Loucy (cell line): ENCODE data around the gene CCDC187.
"Not testable (repeated sequence)": the region's sequence is repeated elsewhere in the genome, so short reads cannot be mapped to it uniquely, and the experiment has no call there.

ENCODE experiments used
- CTCF ChIP-seq: fragments of 200-600 bp; sonication (generic); conservative IDR thresholded peaks from 2 replicates; pipeline ENCODE4 v1.5.1; 2014; ENCODE audit warnings: mild to moderate bottlenecking, antibody characterized with exemption, low read length
- EZH2phosphoT487 ChIP-seq: fragments of 200-600 bp; IDR thresholded peaks from 2 replicates; pipeline ENCODE4 v1.6.1; 2018; ENCODE audit warnings: antibody characterized with exemption, mild to moderate bottlenecking, moderate library complexity, borderline replicate concordance

GRCh38 chr9:136319955-136320354 is 16.1 kb upstream of the CCDC187 start:
- TF ChIP-seq CTCF, EZH2phosphoT487: not testable (repeated sequence)
